GM03348 (cell line): Measurements from ENCODE around the gene GMPS.
"Not testable (repeated sequence)": the region's sequence is repeated elsewhere in the genome, so short reads cannot be mapped to it uniquely, and the experiment has no call there.

Source experiments
- DNase-seq: peaks from one replicate; pipeline ENCODE4 v3.0.0; 2012; ENCODE audit warnings: low spot score

The GMPS gene

DNA sequence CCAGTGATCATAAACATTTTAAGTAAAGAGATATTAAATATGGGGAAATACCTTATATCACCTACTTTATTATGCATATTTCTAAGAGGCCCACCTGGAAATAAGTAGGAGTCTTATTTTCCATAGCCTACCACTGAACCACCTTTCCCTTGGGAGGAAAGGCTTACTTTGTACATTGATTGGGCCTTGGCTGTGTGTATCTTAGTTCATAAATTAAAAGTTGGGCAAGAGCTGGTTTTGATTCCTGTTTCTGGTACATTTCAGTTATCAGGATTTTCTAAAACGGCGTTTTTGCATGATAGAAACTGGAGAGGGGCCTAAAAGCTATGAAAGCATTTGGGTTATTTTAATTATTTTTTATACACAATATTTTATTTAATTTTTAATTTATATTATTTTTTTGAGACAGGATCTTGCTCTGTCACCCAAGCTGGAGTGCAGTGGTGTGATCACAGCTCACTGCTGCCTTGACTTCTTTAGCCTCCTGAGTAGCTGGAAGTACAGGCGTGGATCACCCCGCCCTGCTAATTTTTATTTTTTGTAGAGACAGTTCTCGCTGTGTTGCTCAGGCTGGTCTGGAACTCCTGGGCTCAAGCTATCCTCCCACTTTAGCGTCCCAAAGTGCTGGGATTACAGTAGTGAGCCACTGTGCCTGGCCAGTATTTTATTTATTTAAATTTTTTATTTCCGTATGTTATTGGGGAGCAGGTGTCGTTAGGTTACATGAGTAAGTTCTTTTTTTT lies 2.6 kb downstream of the GMPS start:
- DNase-seq = no peak

DNA sequence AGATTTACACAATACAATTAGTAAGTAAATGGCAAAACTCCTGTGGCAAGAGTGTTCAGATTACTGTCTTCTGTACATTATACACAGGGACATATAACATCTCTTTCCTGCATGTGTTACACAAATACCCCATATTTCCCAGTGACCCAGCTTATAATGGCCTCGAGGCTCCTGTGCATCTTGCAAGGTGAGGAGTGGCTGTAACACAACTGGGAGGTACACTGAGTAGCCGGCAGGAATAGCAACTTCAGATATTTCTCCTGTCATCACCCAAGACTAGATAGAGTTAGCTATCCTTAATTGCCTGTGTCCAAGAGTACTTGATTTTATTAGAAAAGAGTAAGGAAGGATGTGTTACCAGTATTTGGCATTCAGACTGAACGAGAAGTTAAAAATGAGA lies 5.6 kb downstream of the GMPS start:
- no peak for DNase-seq

DNA sequence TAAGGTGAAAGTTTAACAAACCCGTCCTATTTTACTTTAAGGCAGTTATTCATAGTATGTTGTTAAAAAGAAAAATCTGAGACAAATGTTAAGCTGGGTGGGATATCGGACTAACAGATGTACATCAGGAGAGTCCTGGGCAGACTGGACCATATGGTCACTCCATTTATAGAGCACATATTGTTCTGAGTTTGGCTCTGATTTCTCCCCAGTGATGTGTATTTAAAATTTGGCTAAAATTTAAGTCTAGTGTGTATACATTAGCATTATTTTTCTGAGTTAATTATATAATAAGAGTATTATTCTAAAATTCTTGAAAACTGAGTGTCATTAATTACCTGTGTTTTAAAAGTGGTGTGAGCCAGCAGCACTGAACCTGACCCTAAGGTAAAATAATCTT lies 6.1 kb downstream of the GMPS start:
- no peak for DNase-seq

DNA sequence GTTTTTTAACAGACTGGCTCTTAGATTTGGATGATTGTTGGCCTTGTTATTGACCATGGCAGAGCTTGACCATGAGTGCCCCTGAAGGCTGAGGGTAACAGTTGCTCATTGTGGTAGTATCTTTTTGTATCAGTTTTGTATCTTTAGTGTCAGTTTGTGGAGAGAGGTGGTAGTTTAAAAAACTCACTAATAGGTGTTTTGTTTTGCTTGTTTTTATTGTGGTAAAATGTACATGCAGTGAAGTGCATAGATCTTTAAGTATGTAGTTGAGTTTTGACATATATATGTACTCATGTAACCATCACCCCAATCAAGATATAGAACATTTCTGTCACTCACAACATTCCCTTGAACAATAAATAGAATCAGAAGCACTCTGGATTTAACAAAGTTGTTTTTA lies 9.8 kb downstream of the GMPS start:
- no peak for DNase-seq

DNA sequence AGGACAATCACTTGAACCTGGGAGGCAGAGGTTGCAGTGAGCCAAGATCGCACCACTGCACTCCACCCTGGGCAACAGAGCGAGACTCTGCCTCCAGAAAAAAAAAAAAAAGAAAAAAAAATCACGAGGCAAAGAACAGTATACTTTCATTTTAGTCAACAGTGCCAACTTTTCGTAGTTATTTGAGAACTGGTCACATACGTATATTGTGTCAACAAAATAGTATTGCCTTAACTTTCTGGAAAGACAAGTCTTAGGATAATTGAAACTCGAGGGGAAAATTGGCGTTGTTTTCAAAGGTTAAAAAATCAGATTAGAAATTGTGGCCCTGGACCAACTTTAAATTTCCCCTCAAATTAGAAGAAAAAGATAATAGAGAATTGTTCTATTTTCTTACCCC lies 13.8 kb downstream of the GMPS start:
- DNase-seq = no peak

DNA sequence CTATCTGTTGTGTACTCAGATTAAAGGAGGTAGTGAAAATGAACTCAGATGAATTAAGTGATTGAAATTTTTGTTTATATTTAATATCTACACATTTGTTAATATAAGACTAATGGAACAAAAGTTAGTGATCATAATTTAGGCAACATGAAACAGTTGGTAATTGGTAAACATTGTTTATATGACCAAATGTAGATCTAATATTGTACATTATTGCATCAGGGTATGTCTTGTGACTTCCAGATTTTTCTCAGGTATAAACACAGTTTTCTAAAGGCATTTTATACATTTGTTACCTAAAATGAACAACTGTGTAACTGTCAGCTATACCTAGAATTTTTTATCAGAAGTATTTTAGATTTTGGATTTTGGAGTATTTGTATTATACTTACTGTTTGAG lies 14.8 kb downstream of the GMPS start:
- DNase-seq = no peak

DNA sequence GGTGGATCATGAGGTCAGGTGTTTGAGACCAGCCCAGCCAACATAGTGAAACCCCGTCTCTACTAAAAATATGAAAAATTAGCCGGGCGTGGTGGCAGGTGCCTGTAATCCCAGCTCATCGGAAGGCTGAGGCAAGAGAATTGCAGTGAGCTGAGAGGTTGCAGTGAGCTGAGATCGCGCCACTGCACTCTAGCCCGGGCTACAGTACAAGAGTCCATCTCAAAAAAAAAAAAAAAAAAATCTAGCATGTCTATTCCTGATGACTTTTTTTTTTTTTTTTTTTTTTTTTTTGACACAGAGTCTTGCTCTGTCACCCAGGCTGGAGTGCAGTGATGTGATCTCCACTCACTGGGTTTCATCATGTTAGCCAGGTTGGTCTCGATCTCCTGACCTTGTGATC lies 15.9 kb downstream of the GMPS start:
- DNase-seq = not testable (repeated sequence)

DNA sequence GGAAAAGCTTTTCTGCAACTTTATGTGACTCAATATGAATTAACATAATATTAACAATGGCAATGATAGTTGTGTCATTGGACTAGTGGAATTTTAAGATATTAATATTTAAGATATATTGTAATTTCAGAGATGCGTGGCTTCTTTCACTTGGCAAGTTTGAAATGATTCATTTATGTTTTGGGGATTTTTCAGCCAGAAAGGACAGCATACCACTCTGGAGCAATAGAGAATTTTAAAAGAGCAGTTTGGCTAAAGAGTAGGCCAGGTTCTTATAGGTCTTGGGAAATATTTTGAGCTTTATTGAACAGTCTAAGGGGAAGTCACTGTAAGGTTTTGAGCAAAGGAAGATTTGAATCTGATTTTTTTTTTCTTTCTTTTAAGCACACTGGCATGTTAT lies 16.5 kb downstream of the GMPS start:
- no peak for DNase-seq

DNA sequence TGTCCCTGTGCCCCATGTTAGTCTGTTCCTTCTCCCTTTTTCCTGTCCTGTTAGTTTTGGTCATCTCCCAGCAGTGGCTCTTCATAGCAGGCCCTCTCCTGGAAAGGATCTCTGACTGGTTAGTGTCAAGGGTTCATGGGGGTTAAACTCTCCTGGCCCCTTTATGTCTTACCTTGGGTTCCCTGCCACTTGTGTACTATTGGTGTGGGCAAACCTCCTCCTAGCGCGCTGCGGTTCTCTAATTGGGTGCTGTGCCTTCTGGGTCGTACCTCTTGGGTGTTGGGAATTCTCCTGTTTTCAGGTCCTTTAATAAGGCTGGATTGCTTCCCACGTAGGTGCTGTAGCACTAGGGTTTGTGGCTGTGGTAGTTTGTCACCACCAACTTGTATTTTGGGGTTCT lies 18.8 kb downstream of the GMPS start:
- no peak for DNase-seq

DNA sequence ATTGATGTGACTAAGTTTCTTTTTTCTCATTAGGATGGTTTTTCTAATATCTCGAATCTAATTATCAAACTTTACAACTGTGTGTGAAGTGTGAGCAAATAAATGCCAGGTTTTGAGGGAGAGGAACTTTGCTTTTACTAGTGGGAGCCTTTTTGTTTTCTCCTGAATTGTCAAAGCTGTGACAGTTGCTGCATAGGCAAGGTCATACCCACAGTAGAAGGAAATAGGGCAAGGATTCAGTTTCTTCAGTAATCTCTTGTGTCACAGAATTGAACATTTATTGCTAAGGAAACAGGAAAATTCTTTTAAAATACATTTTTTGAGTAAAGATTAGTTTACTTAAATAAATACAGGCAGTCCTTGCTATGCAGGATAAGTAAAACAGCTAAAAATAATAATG lies 19.5 kb downstream of the GMPS start:
- no peak for DNase-seq

DNA sequence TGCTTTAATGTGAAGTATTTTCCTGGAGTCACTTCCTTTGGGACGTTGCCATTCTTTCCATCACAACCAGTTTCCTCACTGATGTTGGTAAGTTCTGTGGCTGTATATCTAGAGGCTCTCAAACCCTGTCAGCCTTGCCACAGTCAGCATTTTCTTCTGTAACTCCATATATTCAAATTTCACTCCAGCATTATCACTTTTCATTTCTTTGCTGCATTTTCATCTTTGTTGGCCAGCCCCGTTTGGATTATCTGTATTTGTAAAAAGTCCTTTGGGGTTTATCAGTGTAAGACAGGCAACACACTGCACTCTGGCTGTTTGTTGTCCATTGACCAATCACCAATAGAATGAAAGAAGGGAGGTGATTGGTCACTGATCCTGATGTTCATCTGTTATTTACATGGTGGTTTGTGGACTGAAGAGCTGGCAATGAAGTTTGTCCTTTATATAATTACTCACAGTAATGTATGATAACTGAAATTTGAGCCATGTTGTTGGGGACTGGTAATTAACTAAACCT lies 20.3 kb downstream of the GMPS start:
- peak; percentile 57 for DNase-seq

DNA sequence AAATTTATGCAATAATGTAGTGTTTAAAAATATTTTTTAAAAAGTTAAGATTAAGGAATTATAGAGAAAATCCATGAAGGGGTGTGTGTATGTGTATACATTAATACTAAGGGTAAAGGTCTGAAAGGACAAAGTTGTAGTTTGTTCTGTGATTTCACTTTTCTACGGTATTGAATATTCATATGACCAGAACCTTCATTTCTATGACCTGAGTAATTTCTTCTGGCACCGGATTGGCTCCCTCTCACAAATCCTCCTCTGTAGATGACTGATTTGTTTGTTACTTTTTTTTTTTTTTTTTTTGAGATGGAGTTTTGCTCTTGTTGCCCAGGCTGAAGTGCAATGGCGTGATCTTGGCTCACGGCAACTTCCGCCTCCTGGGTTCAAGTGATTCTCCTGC lies 20.9 kb downstream of the GMPS start:
- DNase-seq = peak; percentile 24

DNA sequence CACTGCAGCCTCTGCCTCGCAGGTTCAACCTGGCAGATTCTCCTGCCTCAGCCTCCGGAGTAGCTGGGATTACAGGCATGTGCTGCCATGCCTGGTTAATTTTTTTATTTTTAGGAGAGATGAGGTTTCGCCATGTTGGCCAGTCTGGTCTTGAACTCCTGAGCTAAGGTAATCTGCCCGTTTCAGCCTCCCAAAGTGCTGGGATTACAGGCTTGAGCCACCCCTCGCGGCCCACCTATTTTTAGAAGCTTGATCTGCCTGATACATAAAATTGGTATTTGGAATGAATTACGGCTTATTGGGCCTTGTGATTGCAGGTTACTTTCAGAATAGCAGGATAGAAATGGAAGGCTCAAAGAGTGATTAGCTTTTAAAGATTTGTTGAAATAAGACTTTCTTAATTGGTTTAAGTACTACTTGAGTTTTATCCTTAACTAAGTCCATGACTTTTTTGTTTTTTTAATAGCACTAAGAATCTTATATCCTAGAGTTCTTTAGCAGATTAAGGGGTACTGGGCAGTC lies 25.0 kb downstream of the GMPS start:
- DNase-seq = no peak

DNA sequence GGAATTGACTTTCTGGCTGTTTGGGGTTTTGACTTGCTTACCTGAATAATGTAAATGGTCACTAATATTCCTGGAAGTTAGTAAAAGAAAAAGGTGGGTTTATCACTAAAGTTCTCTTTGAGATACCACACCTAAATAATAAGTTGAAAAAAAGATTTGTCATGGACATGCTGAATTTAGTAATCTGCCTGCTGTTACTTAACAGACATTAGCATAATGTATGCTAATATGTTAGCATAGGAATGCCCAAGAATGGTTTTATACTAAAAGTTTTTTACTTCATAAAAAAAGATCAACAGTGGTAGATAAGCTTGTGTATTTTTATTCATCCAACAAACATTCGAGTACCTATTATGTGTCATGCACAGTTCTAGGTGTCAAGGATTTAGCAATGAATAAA lies 36.5 kb downstream of the GMPS start:
- DNase-seq = no peak

DNA sequence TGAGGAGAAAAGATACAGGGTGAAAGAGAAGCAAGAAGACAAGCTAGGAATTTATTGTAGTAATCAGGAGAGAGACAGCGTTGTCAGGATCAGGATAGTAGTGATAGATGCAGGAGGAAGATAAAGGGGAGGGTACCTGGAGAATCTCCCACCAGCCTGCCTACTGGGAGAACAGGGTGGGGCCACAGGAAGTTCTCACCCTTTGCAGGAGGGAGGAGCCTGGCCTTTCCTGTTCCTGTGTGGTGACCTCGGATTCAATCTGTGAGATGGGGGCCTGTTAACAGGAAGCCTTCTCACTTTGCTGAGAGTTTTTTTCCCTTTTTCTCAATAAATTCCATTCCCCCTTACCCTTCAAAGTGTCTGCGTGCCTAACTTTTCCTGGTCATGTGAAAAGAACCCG lies 37.6 kb downstream of the GMPS start:
- DNase-seq = no peak

DNA sequence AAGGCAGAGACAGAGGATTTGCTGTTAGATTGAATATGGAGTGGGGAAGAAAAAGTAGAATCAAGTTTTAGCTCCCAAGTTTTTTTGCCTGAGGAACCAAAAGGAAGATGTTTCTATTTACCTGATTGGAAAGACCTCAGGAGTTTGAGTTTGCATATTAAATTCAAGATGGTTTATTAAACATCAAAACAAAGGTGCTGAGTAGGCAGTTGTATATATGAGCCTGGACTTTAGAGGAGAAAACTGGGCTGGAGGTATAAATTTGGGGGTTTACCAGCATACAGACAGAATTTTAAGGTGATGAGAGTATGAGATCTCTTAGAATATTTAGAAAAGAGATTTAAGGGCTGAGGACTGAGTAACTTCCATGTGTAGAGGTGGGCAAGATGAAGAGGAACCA lies 38.2 kb downstream of the GMPS start:
- no peak for DNase-seq

DNA sequence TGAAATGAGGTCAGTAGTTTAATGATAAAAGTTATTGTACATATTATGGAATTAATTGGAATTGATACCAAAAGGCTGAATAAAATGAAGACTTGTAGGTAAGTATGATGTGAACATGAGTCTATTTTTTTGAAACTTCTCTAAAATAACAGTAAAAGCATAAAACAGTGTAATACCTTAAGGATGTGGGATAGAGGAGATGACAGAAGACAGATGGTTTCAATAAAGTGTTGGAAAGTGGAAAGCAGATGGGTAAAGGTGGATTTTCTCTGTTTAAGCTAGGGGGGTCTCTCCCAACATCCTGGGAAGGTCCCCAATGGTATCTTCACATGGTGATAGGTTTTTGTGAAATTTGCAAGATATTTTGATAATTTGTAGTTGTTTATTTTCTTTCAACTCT lies 41.6 kb downstream of the GMPS start:
- DNase-seq = no peak

DNA sequence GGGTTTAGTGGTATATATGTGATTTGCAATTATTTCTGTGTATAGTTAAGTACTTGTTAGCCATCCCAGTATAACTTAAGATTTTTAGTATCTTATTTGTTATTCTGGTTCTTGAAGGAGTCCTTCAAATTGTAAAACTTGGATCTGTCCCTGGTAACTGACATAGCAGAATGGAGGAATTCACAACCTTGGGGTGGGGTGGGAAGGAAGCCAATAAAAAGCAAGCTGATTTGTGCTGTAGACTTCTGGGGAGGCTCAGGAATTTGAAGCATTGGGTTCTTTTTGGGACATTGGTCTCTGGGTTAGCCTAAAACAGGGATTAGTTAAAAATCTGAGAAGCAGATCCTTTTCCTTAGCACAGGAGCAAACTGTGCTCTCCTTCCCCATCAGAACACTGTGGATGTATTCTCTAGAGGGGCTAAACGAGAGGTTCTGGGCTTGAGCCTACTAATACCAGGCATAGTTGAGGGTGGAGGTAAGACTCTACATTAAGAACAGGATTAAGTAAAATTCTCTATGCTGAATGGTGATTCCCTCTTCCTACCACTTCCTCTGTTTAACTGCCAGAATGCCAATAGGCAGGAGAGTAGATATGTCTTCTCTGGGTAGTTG lies 42.2 kb downstream of the GMPS start:
- peak; percentile 59 for DNase-seq

DNA sequence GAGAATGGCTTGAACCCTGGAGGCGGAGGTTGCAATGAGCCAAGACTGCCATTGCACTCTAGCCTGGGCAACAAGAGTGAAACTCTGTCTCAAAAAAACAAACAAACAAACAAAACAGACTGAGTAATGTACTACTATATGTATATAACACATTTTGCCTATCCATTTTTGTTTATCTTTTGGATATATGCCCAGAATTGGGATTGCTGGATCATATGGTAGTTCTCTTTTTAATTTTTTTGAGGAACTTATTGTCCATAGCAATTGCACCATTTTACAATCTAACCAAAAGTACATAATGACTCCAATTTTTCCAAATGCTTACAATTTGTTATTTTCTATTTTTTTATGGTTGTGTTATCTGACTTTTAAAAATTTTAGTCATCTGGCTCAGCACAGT lies 47.3 kb downstream of the GMPS start:
- DNase-seq = no peak

DNA sequence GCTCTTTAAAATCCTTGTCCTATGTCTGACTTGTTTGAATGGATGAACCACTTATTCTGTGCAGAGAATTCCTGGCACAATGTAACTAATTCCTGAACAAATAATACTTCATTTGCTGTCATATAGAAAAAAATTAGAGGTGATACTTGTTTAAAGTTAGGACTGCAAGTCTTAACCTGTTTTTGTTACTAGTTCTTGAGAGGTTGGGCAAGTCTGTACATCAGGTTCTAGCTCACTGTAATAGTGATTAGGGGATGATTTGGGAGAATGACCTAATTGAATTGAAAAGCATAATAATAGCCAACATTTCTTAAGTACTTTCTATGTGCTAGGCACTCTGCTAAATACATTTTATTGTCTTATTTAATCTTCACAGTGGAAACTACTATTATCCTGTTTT lies 49.3 kb downstream of the GMPS start:
- no peak for DNase-seq

DNA sequence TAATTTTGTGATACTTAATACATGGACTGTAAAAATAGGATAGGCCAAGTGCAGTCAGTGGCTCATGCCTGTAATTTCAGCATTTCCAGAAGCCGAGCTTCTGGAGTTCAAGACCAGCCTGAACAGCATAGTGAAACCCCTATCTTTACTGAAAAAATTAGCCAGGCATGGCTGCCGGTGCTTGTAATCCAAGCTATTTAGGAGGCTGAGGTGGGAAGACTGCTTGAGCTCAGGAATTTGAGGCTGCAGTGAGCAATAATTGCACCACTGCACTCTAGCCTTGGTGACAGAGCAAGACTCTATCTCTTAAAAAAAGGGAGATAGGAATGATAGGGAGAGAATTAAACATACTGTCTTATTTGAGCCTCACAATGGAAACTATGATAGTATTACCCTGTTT lies 51.0 kb downstream of the GMPS start:
- DNase-seq = no peak

DNA sequence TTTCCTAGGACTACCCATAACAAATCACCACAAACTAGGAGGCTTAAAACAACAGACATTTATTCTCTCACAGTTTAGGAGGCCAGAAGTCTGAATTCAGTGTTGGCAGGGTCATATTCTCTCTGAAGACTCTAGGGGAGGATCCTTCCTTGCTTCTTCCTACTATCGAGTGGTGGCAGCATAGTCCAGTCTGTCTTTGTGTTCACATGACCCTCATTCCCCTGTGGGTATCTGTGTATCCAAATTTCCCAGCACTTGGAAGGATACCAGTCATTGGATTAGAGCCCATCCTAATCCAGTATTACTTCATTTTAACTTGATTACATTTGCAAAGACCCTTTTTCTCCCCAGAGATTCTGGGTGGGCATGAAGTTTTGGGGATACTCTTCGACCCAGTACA lies 63.8 kb downstream of the GMPS start:
- DNase-seq = peak; percentile 28

DNA sequence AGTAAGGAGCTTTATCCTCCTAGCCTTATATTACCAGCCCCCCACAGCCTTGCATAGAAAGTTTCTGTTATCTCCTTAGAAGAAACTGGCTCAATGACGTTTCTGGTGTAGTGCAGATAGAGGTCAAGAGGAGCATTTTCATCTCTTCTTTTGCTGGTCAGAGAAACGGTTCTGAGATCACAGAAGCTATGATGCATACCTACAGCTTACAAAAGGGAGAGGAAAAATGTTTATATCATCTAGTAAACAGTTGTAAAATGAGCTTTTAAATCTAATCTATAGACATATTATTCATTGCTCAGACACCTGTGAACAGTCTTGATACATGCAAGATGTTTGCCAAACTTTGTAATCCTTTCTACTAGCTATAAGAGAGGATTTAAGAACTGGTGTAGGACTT lies 68.0 kb downstream of the GMPS start:
- DNase-seq = no peak

DNA sequence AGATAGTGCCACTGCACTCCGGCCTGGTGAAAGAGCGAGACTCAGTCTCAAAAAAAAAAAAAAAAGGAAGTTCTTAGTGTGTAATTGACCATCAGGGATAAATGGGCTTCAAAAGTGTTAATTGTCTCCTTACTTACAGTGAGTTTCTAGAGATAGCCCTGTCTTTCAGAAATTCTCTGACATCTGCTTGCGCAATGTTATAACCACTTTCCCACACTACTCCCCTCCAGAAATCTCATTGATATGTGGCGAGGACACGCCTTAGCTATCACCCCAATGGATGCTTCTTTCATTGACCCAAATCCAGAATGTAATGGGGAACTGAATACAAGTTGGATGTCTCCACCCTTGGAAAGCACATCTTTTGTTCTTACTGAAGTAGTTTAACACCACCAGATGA lies 70.9 kb downstream of the GMPS start:
- no peak for DNase-seq
